Stimulated activated CD4-positive, alpha-beta T cell treated with anti-CD3 and anti-CD28 coated beads, Interleukin-1b, Interleukin-23, amount 100 ng/mL, for 48 hours (primary cell): ENCODE results near the gene TBL3.

ENCODE experiments used
- DNase-seq: peaks from one replicate; pipeline ENCODE4 v3.0.0-alpha.2; 2020

TBL3 gene

GRCh38 chr16:1984347-1985225 lies 12.7 kb downstream of the TBL3 start:
- DNase-seq = no peak

GRCh38 chr16:1985466-1986150 lies 13.8 kb downstream of the TBL3 start:
- DNase-seq = no peak

GRCh38 chr16:1987198-1987597 lies 15.3 kb downstream of the TBL3 start:
- DNase-seq = no peak

GRCh38 chr16:1989209-1990100 lies 17.6 kb downstream of the TBL3 start, which contains the start of gene SYNGR3:
SYNGR3 (plus strand) TSS chr16:1989970; CDS start chr16:1990103, 133 bp downstream.
- DNase-seq = no peak

- DNase-seq = no peak
Observed at GRCh38 chr16:1990101-1990350, 18.2 kb downstream of the TBL3 start.

GRCh38 chr16:1990351-1991134 lies 18.7 kb downstream of the TBL3 start:
- no peak for DNase-seq

GRCh38 chr16:1991135-1991551 lies 19.3 kb downstream of the TBL3 start:
- peak; percentile 47 for DNase-seq

GRCh38 chr16:1991588-1991947 lies 19.7 kb downstream of the TBL3 start:
- no peak for DNase-seq

- DNase-seq = peak; percentile 98
Observed at GRCh38 chr16:1991948-1992703, 20.3 kb downstream of the TBL3 start.

- DNase-seq = no peak
Observed at GRCh38 chr16:1992704-1993317, 21.0 kb downstream of the TBL3 start.

- peak; percentile 67 for DNase-seq
Observed at GRCh38 chr16:1993731-1994131, 21.9 kb downstream of the TBL3 start.

- DNase-seq = no peak
Observed at GRCh38 chr16:1997494-1998359, 25.9 kb downstream of the TBL3 start.

- no peak for DNase-seq
Observed at GRCh38 chr16:1998360-1998835, 26.5 kb downstream of the TBL3 start.

GRCh38 chr16:1998852-1999801 lies 27.3 kb downstream of the TBL3 start:
- DNase-seq = no peak

- DNase-seq = no peak
Observed at GRCh38 chr16:1999866-2000514, 28.1 kb downstream of the TBL3 start.

GRCh38 chr16:2001035-2001434 lies 29.2 kb downstream of the TBL3 start:
- DNase-seq = no peak

GRCh38 chr16:2001456-2002355 lies 29.9 kb downstream of the TBL3 start:
- DNase-seq = no peak
